Tibial nerve (tissue), 4 donors: ENCODE measurements around the gene SKI.

ENCODE experiments used
- EP300 ChIP-seq, 2 donors: sonication (generic); formaldehyde crosslinking; IDR thresholded peaks; one replicate each; pipeline ENCODE4 v1.6.1; 2017; ENCODE audit warnings: antibody characterized with exemption in 2 of 2, mild to moderate bottlenecking in 1 of 2
- POLR2A ChIP-seq, 2 donors: fragments of 450-650 bp; IDR thresholded peaks; one replicate each; pipeline ENCODE4 v1.6.1; 2017; ENCODE audit warnings: antibody characterized with exemption in 2 of 2, mild to moderate bottlenecking in 2 of 2, moderate library complexity in 2 of 2
- TF ChIP-seq, protein P1 (sequence below), 5 experiments: fragments of 200-600 bp in 3 of 5; fragments of 450-650 bp in 2 of 5; sonication (generic) in 3 of 5; IDR thresholded peaks; one replicate each; pipeline ENCODE4 v1.5.1; 2016 to 2019; ENCODE audit warnings: antibody characterized with exemption in 5 of 5, mild to moderate bottlenecking in 3 of 5, moderate library complexity in 2 of 5

DNA sequence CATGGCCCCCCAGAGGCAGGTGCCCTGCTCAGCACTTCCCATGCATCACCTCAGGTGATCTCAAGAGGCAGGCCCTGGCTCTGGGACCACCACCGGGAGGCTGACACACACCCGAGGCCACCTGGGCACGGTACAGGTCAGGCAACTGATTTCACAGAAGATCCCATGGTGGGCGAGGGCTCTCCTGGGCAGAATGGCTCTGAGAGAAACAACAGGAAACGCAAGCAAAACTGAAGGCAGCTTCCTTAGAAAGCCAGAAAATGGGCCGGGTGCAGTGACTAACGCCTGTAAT is 11.4 kb upstream of the SKI start:
- TF ChIP-seq, protein P1, sequence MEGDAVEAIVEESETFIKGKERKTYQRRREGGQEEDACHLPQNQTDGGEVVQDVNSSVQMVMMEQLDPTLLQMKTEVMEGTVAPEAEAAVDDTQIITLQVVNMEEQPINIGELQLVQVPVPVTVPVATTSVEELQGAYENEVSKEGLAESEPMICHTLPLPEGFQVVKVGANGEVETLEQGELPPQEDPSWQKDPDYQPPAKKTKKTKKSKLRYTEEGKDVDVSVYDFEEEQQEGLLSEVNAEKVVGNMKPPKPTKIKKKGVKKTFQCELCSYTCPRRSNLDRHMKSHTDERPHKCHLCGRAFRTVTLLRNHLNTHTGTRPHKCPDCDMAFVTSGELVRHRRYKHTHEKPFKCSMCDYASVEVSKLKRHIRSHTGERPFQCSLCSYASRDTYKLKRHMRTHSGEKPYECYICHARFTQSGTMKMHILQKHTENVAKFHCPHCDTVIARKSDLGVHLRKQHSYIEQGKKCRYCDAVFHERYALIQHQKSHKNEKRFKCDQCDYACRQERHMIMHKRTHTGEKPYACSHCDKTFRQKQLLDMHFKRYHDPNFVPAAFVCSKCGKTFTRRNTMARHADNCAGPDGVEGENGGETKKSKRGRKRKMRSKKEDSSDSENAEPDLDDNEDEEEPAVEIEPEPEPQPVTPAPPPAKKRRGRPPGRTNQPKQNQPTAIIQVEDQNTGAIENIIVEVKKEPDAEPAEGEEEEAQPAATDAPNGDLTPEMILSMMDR (IDR thresholded peaks at IDR 0.05): no peak
- no peak for TF ChIP-seq EP300 (IDR thresholded peaks at IDR 0.05)
- no peak for TF ChIP-seq POLR2A (IDR thresholded peaks at IDR 0.05)
